Immature natural killer cell (primary cell): ENCODE measurements around the gene TACR2. TPM values are rescaled to one million over a fixed set of nuclear protein-coding genes. Genes with fewer than 3 reads are reported as not detected.
"Not testable (repeated sequence)": the region's sequence is repeated elsewhere in the genome, so short reads cannot be mapped to it uniquely, and the experiment has no call there.

ENCODE experiments used
- DNase-seq, 3 donors: peaks; one replicate each; pipeline ENCODE4 v3.0.0; 2022; ENCODE audit warnings: mixed read lengths in 1 of 3
- H3K27ac Mint-ChIP-seq, 6 donors: one replicate each; pipeline ENCODE4 v1.8.0; 2020; ENCODE audit warnings: mixed read lengths in 6 of 6, mild to moderate bottlenecking in 5 of 6, inconsistent platforms in 4 of 6, moderate library complexity in 3 of 6
- H3K27me3 Mint-ChIP-seq, 3 donors: one replicate each; pipeline ENCODE4 v1.8.0; 2020 to 2021; ENCODE audit warnings: low read depth in 3 of 3, mild to moderate bottlenecking in 3 of 3, mixed read lengths in 3 of 3, moderate library complexity in 3 of 3, inconsistent platforms in 1 of 3
- H3K36me3 Mint-ChIP-seq, 3 donors: one replicate each; pipeline ENCODE4 v1.8.0; 2020; ENCODE audit warnings: mixed read lengths in 3 of 3, inconsistent platforms in 2 of 3, mild to moderate bottlenecking in 2 of 3
- H3K4me1 Mint-ChIP-seq, 2 donors: one replicate each; pipeline ENCODE4 v1.8.0; 2020; ENCODE audit warnings: inconsistent platforms in 2 of 2, mild to moderate bottlenecking in 2 of 2, mixed read lengths in 2 of 2, moderate library complexity in 1 of 2
- H3K4me3 Mint-ChIP-seq, 5 donors: one replicate each; pipeline ENCODE4 v1.8.0; 2020; ENCODE audit warnings: mild to moderate bottlenecking in 5 of 5, mixed read lengths in 5 of 5, inconsistent platforms in 3 of 5, moderate library complexity in 3 of 5
- H3K9me3 Mint-ChIP-seq, 6 donors: one replicate each; pipeline ENCODE4 v1.8.0; 2020; ENCODE audit warnings: mild to moderate bottlenecking in 6 of 6, mixed read lengths in 6 of 6, inconsistent platforms in 4 of 6, moderate library complexity in 3 of 6
- polyA plus RNA-seq, 3 donors: library from polyadenylated mRNA; unstranded; fragments of 300-500 nt; fragmentation: Illumina TruSeq; gene quantifications; one replicate each; pipeline ENCODE4 v1.2.3, GENCODE V29; 2021

TACR2 gene
- polyA plus RNA-seq, 3 donors from 2014 or later: 0.22 to 0.96 (median 0.26) TPM

- Mint-ChIP-seq H3K4me1 (peaks cover 4 to 8% of the 10 kb centered on the region in 2 donors), H3K27me3 (peaks cover 4 to 9% (median 4%) of the 10 kb centered on the region in 3 donors), H3K4me3 (no peak overlapping the region), H3K27ac (no peak overlapping the region), H3K36me3 (no peaks in the 10 kb centered on the region), H3K9me3 (no peaks in the 10 kb centered on the region)
- no peak for DNase-seq
Observed at GRCh38 chr10:69456880-69457693, 40.4 kb upstream of the TACR2 start.

GRCh38 chr10:69455006-69455763 is 38.5 kb upstream of the TACR2 start:
- peaks cover 4 to 12% (median 6%) of the 10 kb centered on the region in 3 donors for H3K27me3 Mint-ChIP-seq
- H3K9me3 Mint-ChIP-seq: no peaks in the 10 kb centered on the region
- H3K36me3 Mint-ChIP-seq: no peaks in the 10 kb centered on the region
- H3K4me1 Mint-ChIP-seq: peaks cover 14 to 16% of the 10 kb centered on the region in 2 donors
- H3K27ac Mint-ChIP-seq: no peak overlapping the region
- no peak for DNase-seq
- no peak overlapping the region for H3K4me3 Mint-ChIP-seq

GRCh38 chr10:69453795-69454194 is 37.1 kb upstream of the TACR2 start:
- H3K4me1 Mint-ChIP-seq: peaks cover 16 to 17% of the 10 kb centered on the region in 2 donors
- no peak overlapping the region for H3K27ac Mint-ChIP-seq
- no peaks in the 10 kb centered on the region for H3K36me3 Mint-ChIP-seq
- no peaks in the 10 kb centered on the region for H3K9me3 Mint-ChIP-seq
- peaks cover 0 to 12% (median 6%) of the 10 kb centered on the region in 3 donors for H3K27me3 Mint-ChIP-seq
- no peak for DNase-seq
- no peak overlapping the region for H3K4me3 Mint-ChIP-seq

- Mint-ChIP-seq H3K9me3 (no peaks in the 10 kb centered on the region), H3K27ac (no peak overlapping the region), H3K4me3 (peak overlapping the region in 4 of 5 donors; percentile 56 to 82 (median 76)), H3K27me3 (peaks cover 0 to 12% (median 8%) of the 10 kb centered on the region in 3 donors), H3K36me3 (no peaks in the 10 kb centered on the region), H3K4me1 (peaks cover 16 to 17% of the 10 kb centered on the region in 2 donors)
- DNase-seq: no peak
Observed at GRCh38 chr10:69452676-69453415, 36.1 kb upstream of the TACR2 start.

- no peak for DNase-seq
- H3K4me1 Mint-ChIP-seq: peaks cover 16 to 17% of the 10 kb centered on the region in 2 donors
- peaks cover 0 to 12% (median 9%) of the 10 kb centered on the region in 3 donors for H3K27me3 Mint-ChIP-seq
- H3K9me3 Mint-ChIP-seq: no peaks in the 10 kb centered on the region
- no peak overlapping the region for H3K27ac Mint-ChIP-seq
- H3K4me3 Mint-ChIP-seq: peak overlapping the region; percentile 72 to 82 (median 79)
- no peaks in the 10 kb centered on the region for H3K36me3 Mint-ChIP-seq
Observed at GRCh38 chr10:69451784-69452251, 35.1 kb upstream of the TACR2 start.

GRCh38 chr10:69451209-69451783 is 34.6 kb upstream of the TACR2 start, which contains the start of gene TSPAN15:
TSS of gene TSPAN15 (plus strand) at chr10:69451465. CDS start at chr10:69451595, 130 bp downstream.
- Mint-ChIP-seq H3K27ac (peak within 1 kb of the TSS in 1 of 6 donors; percentile 20), H3K4me1 (peaks cover 16 to 17% of the 10 kb centered on the region in 2 donors), H3K36me3 (no peaks in the 10 kb centered on the region), H3K4me3 (peak within 1 kb of the TSS; percentile 72 to 82 (median 79)), H3K27me3 (peaks cover 0 to 12% (median 9%) of the 10 kb centered on the region in 3 donors), H3K9me3 (no peaks in the 10 kb centered on the region)
- peak; percentile 44 to 71 (median 52) for DNase-seq

- H3K9me3 Mint-ChIP-seq, H3K36me3 Mint-ChIP-seq, DNase-seq, H3K27ac Mint-ChIP-seq: not testable (repeated sequence)
- Mint-ChIP-seq H3K4me3 (peak overlapping the region in 2 of 5 donors; percentile 48 to 78), H3K4me1 (peaks cover 16 to 17% of the 10 kb centered on the region in 2 donors), H3K27me3 (peaks cover 1 to 12% (median 9%) of the 10 kb centered on the region in 3 donors)
Observed at GRCh38 chr10:69450395-69450794, 33.7 kb upstream of the TACR2 start.

- H3K27ac Mint-ChIP-seq: peak overlapping the region in 1 of 6 donors; percentile 53
- peak overlapping the region in 4 of 5 donors; percentile 9 to 52 (median 36) for H3K4me3 Mint-ChIP-seq
- peaks cover 16 to 17% of the 10 kb centered on the region in 2 donors for H3K4me1 Mint-ChIP-seq
- peaks cover 1 to 14% (median 9%) of the 10 kb centered on the region in 3 donors for H3K27me3 Mint-ChIP-seq
- DNase-seq: peak in 2 of 3 donors; percentile 5 to 15
- H3K9me3 Mint-ChIP-seq: no peaks in the 10 kb centered on the region
- H3K36me3 Mint-ChIP-seq: no peaks in the 10 kb centered on the region
Observed at GRCh38 chr10:69449841-69450240, 33.1 kb upstream of the TACR2 start.

- Mint-ChIP-seq H3K27ac (no peak overlapping the region), H3K27me3 (peaks cover 3 to 13% (median 6%) of the 10 kb centered on the region in 3 donors), H3K9me3 (no peaks in the 10 kb centered on the region), H3K36me3 (no peaks in the 10 kb centered on the region), H3K4me3 (no peak overlapping the region), H3K4me1 (peaks cover 5 to 9% of the 10 kb centered on the region in 2 donors)
- no peak for DNase-seq
Observed at GRCh38 chr10:69446650-69447151, 30.0 kb upstream of the TACR2 start.

GRCh38 chr10:69446229-69446628 is 29.5 kb upstream of the TACR2 start:
- no peaks in the 10 kb centered on the region for H3K9me3 Mint-ChIP-seq
- H3K36me3 Mint-ChIP-seq: no peaks in the 10 kb centered on the region
- DNase-seq: no peak
- H3K27me3 Mint-ChIP-seq: peaks cover 3 to 16% (median 6%) of the 10 kb centered on the region in 3 donors
- H3K27ac Mint-ChIP-seq: no peak overlapping the region
- peaks cover 5 to 7% of the 10 kb centered on the region in 2 donors for H3K4me1 Mint-ChIP-seq
- H3K4me3 Mint-ChIP-seq: no peak overlapping the region

- Mint-ChIP-seq H3K27me3 (peaks cover 3 to 14% (median 4%) of the 10 kb centered on the region in 3 donors), H3K4me1 (peaks cover 0 to 3% of the 10 kb centered on the region in 2 donors), H3K27ac (no peak overlapping the region), H3K9me3 (no peaks in the 10 kb centered on the region), H3K4me3 (no peak overlapping the region), H3K36me3 (no peaks in the 10 kb centered on the region)
- DNase-seq: no peak
Observed at GRCh38 chr10:69445041-69445440, 28.3 kb upstream of the TACR2 start.

GRCh38 chr10:69443354-69443753 is 26.6 kb upstream of the TACR2 start:
- Mint-ChIP-seq H3K27ac (no peak overlapping the region), H3K27me3 (peaks cover 2 to 16% (median 3%) of the 10 kb centered on the region in 3 donors), H3K4me1 (no peaks in the 10 kb centered on the region), H3K4me3 (no peak overlapping the region), H3K9me3 (no peaks in the 10 kb centered on the region), H3K36me3 (no peaks in the 10 kb centered on the region)
- no peak for DNase-seq
